Cardiac muscle cell (in vitro differentiated cells and primary cell): ENCODE results near the gene MSANTD4. TPM values are rescaled to one million over a fixed set of nuclear protein-coding genes. Genes with fewer than 3 reads are reported as not detected.
A peak's percentile ranks its signal among the peaks of the same experiment; 100 is the strongest.

Source experiments
- DNase-seq, 2 donors: peaks; one replicate each; pipeline versions ENCODE4 v3.0.0 to v3.0.0-alpha.2; 2010 to 2017; ENCODE audit warnings: low read depth in 1 of 2, low spot score in 1 of 2
- H3K27ac ChIP-seq: fragments of 200-600 bp; sonication (generic); 2 replicates; pipeline ENCODE4 v1.5.1; 2016
- H3K27me3 ChIP-seq: fragments of 200-600 bp; sonication (generic); 2 replicates; pipeline ENCODE4 v1.6.0; 2016; ENCODE audit warnings: control low read depth
- H3K36me3 ChIP-seq: fragments of 200-600 bp; sonication (generic); 2 replicates; pipeline ENCODE4 v1.5.1; 2016; ENCODE audit warnings: control low read depth
- H3K4me1 ChIP-seq: fragments of 200-600 bp; sonication (generic); 2 replicates; pipeline ENCODE4 v1.8.1; 2017; ENCODE audit warnings: low read depth, mild to moderate bottlenecking, mixed run types
- H3K4me3 ChIP-seq: fragments of 200-600 bp; sonication (generic); 2 replicates; pipeline ENCODE4 v1.5.1; 2016; ENCODE audit warnings: mild to moderate bottlenecking
- H3K9me3 ChIP-seq: fragments of 200-600 bp; sonication (generic); 2 replicates; pipeline ENCODE4 v1.5.1; 2017; ENCODE audit warnings: low read depth, mild to moderate bottlenecking, control low read depth
- polyA plus RNA-seq: library from polyadenylated mRNA; unstranded; fragments of >200 nt; fragmentation: Nextera tagmentation; extraction: Ambion mirVana; gene quantifications from 2 replicates; pipeline ENCODE4 v1.2.1, GENCODE V29; 2016
- total RNA-seq: library from RNA; depleted of rRNA; stranded (reverse); fragments of >200 nt; gene quantifications from 2 replicates; pipeline ENCODE4 v1.2.3, GENCODE V29; 2016
- TF ChIP-seq, protein P1 (sequence below): IDR thresholded peaks from 2 replicates; pipeline ENCODE4 v1.5.1; 2012; ENCODE audit warnings: low read depth, mild to moderate bottlenecking, low read length

The MSANTD4 gene
- total and polyA plus RNA-seq, 2 experiments from 2014 or later: 15.5 to 27.5 TPM

DNA sequence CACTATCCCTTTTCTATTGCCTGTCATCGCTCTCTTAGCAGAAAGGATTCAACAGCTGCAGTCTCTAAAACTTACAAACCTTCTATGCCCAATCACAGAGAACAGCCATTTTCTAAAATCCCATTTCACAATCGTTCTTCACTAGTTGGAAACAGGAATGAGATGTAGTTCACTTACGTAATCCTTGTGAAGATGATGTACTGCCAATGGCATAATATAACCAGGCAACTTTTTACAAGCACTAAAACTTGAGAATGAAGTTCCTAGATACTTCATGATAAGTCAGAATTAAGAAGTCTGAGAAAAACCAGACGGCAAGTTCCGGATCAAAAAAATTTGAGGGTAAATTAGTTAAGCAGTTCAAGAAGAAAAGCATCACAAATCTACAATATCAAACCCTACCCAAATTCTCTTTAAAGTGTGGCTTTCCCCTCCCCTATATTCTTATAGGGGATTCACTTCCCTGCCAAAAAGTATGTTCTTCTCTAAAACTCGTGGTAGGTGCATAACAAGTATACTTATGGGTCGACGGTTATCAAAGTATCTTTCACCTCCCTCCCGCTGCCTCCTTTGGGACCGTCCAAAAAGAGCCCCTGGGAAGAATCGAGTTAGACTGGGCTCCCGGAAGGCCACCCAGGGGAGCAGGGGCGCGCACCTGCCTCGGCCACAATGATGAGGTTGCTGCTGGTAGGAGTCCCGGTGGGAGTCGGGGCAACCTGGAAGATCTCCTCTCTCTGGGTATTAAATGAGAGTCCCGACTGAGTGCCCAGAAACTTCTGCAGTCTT is 666 bp downstream of the MSANTD4 start:
- Histone ChIP-seq H3K9me3 (no peaks in the 10 kb centered on the region), H3K27ac (peak overlapping the region; percentile 67), H3K36me3 (no peaks in the 10 kb centered on the region), H3K4me3 (peak overlapping the region; percentile 81), H3K4me1 (peaks cover 15% of the 10 kb centered on the region), H3K27me3 (no peaks in the 10 kb centered on the region)
- DNase-seq: peak in 1 of 2 donors; percentile 60
- TF ChIP-seq, protein P1, sequence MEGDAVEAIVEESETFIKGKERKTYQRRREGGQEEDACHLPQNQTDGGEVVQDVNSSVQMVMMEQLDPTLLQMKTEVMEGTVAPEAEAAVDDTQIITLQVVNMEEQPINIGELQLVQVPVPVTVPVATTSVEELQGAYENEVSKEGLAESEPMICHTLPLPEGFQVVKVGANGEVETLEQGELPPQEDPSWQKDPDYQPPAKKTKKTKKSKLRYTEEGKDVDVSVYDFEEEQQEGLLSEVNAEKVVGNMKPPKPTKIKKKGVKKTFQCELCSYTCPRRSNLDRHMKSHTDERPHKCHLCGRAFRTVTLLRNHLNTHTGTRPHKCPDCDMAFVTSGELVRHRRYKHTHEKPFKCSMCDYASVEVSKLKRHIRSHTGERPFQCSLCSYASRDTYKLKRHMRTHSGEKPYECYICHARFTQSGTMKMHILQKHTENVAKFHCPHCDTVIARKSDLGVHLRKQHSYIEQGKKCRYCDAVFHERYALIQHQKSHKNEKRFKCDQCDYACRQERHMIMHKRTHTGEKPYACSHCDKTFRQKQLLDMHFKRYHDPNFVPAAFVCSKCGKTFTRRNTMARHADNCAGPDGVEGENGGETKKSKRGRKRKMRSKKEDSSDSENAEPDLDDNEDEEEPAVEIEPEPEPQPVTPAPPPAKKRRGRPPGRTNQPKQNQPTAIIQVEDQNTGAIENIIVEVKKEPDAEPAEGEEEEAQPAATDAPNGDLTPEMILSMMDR: no peak

- H3K4me1 ChIP-seq: peaks cover 20% of the 10 kb centered on the region
- H3K36me3 ChIP-seq: no peaks in the 10 kb centered on the region
- DNase-seq: no peak
- H3K4me3 ChIP-seq: no peak overlapping the region
- no peak overlapping the region for H3K27ac ChIP-seq
- TF ChIP-seq, protein P1: no peak
- H3K9me3 ChIP-seq: no peaks in the 10 kb centered on the region
- H3K27me3 ChIP-seq: no peaks in the 10 kb centered on the region
These were observed 4.9 kb downstream of the MSANTD4 start for GRCh38 chr11:106017093-106017492.

GRCh38 chr11:106015066-106015465 is 7.0 kb downstream of the MSANTD4 start:
- Histone ChIP-seq H3K36me3 (peaks cover 7% of the 10 kb centered on the region), H3K4me1 (peaks cover 8% of the 10 kb centered on the region), H3K9me3 (no peaks in the 10 kb centered on the region), H3K4me3 (no peak overlapping the region), H3K27ac (no peak overlapping the region), H3K27me3 (no peaks in the 10 kb centered on the region)
- no peak for DNase-seq
- TF ChIP-seq, protein P1: no peak

- TF ChIP-seq, protein P1: no peak
- DNase-seq: no peak
- Histone ChIP-seq H3K27ac (no peak overlapping the region), H3K4me3 (no peak overlapping the region), H3K4me1 (peaks cover 5% of the 10 kb centered on the region), H3K27me3 (no peaks in the 10 kb centered on the region), H3K36me3 (peaks cover 11% of the 10 kb centered on the region), H3K9me3 (no peaks in the 10 kb centered on the region)
These were observed 7.4 kb downstream of the MSANTD4 start for GRCh38 chr11:106014620-106015019.

GRCh38 chr11:106014035-106014434 is 8.0 kb downstream of the MSANTD4 start:
- no peak for DNase-seq
- Histone ChIP-seq H3K9me3 (no peaks in the 10 kb centered on the region), H3K4me1 (peaks cover 5% of the 10 kb centered on the region), H3K4me3 (no peak overlapping the region), H3K36me3 (peaks cover 17% of the 10 kb centered on the region), H3K27ac (no peak overlapping the region), H3K27me3 (no peaks in the 10 kb centered on the region)
- TF ChIP-seq, protein P1: no peak
